Measurements from ENCODE around the gene SRGAP2B. TPM values are rescaled to one million over a fixed set of nuclear protein-coding genes. Genes with fewer than 3 reads are reported as not detected.
"Not testable (repeated sequence)": the region's sequence is repeated elsewhere in the genome, so short reads cannot be mapped to it uniquely, and the experiment has no call there.

The SRGAP2B gene
- total and polyA plus RNA-seq, 2 of the 8 experiments (the other 6 are each of a cell fraction or from before 2014, with no cell fraction given) = 4.9 to 39.5 TPM

GRCh38 chr1:144946525-144947480, 148.3 kb downstream of the SRGAP2B start:
- H4K20me1 ChIP-seq (replicated peaks in 1 of 2; ENCODE audit: control insufficient read depth in 1 of 2, insufficient read depth in 2 of 2, low read length in 2 of 2); H2AFZ ChIP-seq (ENCODE audit: low read length); H3K18ac ChIP-seq (ENCODE audit: extremely low read depth, low read length); H2BK12ac ChIP-seq (ENCODE audit: low read depth, low read length); H3K4ac ChIP-seq (replicated peaks; ENCODE audit: insufficient read length, low read depth, low read length); H3K27me3 ChIP-seq (replicated peaks in 1 of 4; ENCODE audit: control insufficient read depth in 3 of 4, extremely low read depth in 1 of 4, insufficient read depth in 3 of 4, low read length in 3 of 4); FAIRE-seq; H4K5ac ChIP-seq (ENCODE audit: insufficient read length, low read depth, low read length); H3K36me3 ChIP-seq (ENCODE audit: control insufficient read depth in 2 of 4, insufficient read depth in 4 of 4, low read length in 3 of 4); H3K79me1 ChIP-seq (ENCODE audit: low read depth, low read length); H2BK20ac ChIP-seq (ENCODE audit: low read length); H3K23ac ChIP-seq (ENCODE audit: insufficient read length); CTCF ChIA-PET (ENCODE audit: partially characterized antibody); H3K9ac ChIP-seq (replicated peaks in 1 of 4; ENCODE audit: extremely low read depth in 1 of 4, low read depth in 3 of 4, low read length in 3 of 4); H3K27ac ChIP-seq (ENCODE audit: low read depth, low read length); H3K4me2 ChIP-seq (ENCODE audit: insufficient read depth in 1 of 2, low read depth in 2 of 2, low read length in 2 of 2); H3K9me3 ChIP-seq (ENCODE audit: insufficient read depth in 2 of 2, low read depth in 1 of 2, low read length in 1 of 2); H3K56ac ChIP-seq (replicated peaks; ENCODE audit: insufficient read length, low read depth, low read length); POLR2A ChIA-PET (ENCODE audit: partially characterized antibody); H2BK15ac ChIP-seq (ENCODE audit: low read length); H2AK5ac ChIP-seq (ENCODE audit: low read depth, low read length); H4K91ac ChIP-seq (replicated peaks; ENCODE audit: insufficient read length, low read length); H2BK5ac ChIP-seq (ENCODE audit: low read depth, low read length); H3K4me3 ChIP-seq (ENCODE audit: extremely low read depth in 1 of 4, insufficient read depth in 2 of 4, low read depth in 3 of 4, low read length in 4 of 4); DNase-seq (ENCODE audit: low read depth in 1 of 2, low spot score in 2 of 2); H3K79me2 ChIP-seq (ENCODE audit: control insufficient read depth in 1 of 2, insufficient read depth in 2 of 2, low read length in 2 of 2); H3K4me1 ChIP-seq (replicated peaks in 1 of 4; ENCODE audit: control insufficient read depth in 3 of 4, insufficient read depth in 4 of 4, low read length in 3 of 4); H3K14ac ChIP-seq (ENCODE audit: insufficient read length); H3K23me2 ChIP-seq (ENCODE audit: low read depth, low read length); H2BK120ac ChIP-seq (replicated peaks; ENCODE audit: low read depth, low read length); H4K8ac ChIP-seq (ENCODE audit: extremely low read depth, insufficient read depth, low read length): not testable (repeated sequence)
- no CpG with 5 or more reads among the region's 8 CpGs for WGBS, 2 experiments (ENCODE audit: extremely low coverage in 1 of 2, insufficient coverage in 1 of 2, insufficient read length in 1 of 2, insufficient replicate concordance in 2 of 2, low coverage in 1 of 2, low lambda C conversion rate in 2 of 2, missing lambda C conversion rate in 1 of 2)

DNA sequence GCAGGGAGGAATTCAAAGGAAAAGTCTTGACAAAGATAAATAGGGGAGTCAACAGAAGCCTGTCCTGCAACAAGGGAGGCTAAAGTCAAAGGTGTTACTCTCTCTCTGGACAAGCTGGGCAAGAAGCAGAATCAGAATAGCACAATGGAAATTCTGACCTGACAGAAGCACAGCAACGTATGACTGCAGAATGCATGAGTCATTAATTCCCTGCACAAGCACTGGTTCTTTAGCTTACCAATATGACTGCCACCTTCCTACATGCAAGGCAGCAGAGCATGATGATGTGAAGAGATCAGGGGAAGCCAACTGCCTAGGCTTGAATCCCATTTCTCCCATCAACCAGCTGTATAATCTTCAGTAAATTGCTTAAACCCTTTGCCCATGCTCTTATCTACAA, 153.4 kb downstream of the SRGAP2B start:
- H3K9ac ChIP-seq (replicated peaks in 1 of 4; ENCODE audit: extremely low read depth in 1 of 4, low read depth in 3 of 4, low read length in 3 of 4); H4K91ac ChIP-seq (replicated peaks; ENCODE audit: insufficient read length, low read length); H3K79me1 ChIP-seq (ENCODE audit: low read depth, low read length); H2BK120ac ChIP-seq (replicated peaks; ENCODE audit: low read depth, low read length); H3K9me3 ChIP-seq (ENCODE audit: insufficient read depth in 2 of 2, low read depth in 1 of 2, low read length in 1 of 2); H2BK5ac ChIP-seq (ENCODE audit: low read depth, low read length); H3K4ac ChIP-seq (replicated peaks; ENCODE audit: insufficient read length, low read depth, low read length); H3K4me3 ChIP-seq (ENCODE audit: extremely low read depth in 1 of 4, insufficient read depth in 2 of 4, low read depth in 3 of 4, low read length in 4 of 4); H3K23ac ChIP-seq (ENCODE audit: insufficient read length); CTCF ChIA-PET (ENCODE audit: partially characterized antibody); H2BK20ac ChIP-seq (ENCODE audit: low read length); H3K27ac ChIP-seq (ENCODE audit: low read depth, low read length); H3K36me3 ChIP-seq (ENCODE audit: control insufficient read depth in 2 of 4, insufficient read depth in 4 of 4, low read length in 3 of 4); H3K4me1 ChIP-seq (replicated peaks in 1 of 4; ENCODE audit: control insufficient read depth in 3 of 4, insufficient read depth in 4 of 4, low read length in 3 of 4); FAIRE-seq; H3K56ac ChIP-seq (replicated peaks; ENCODE audit: insufficient read length, low read depth, low read length); H3K27me3 ChIP-seq (replicated peaks in 1 of 4; ENCODE audit: control insufficient read depth in 3 of 4, extremely low read depth in 1 of 4, insufficient read depth in 3 of 4, low read length in 3 of 4); H4K20me1 ChIP-seq (replicated peaks in 1 of 2; ENCODE audit: control insufficient read depth in 1 of 2, insufficient read depth in 2 of 2, low read length in 2 of 2); H2AFZ ChIP-seq (ENCODE audit: low read length); H2BK15ac ChIP-seq (ENCODE audit: low read length); DNase-seq (ENCODE audit: low read depth in 1 of 2, low spot score in 2 of 2); POLR2A ChIA-PET (ENCODE audit: partially characterized antibody); H3K79me2 ChIP-seq (ENCODE audit: control insufficient read depth in 1 of 2, insufficient read depth in 2 of 2, low read length in 2 of 2); H3K14ac ChIP-seq (ENCODE audit: insufficient read length); H3K23me2 ChIP-seq (ENCODE audit: low read depth, low read length); H2BK12ac ChIP-seq (ENCODE audit: low read depth, low read length); H3K18ac ChIP-seq (ENCODE audit: extremely low read depth, low read length); H4K5ac ChIP-seq (ENCODE audit: insufficient read length, low read depth, low read length); H4K8ac ChIP-seq (ENCODE audit: extremely low read depth, insufficient read depth, low read length); H2AK5ac ChIP-seq (ENCODE audit: low read depth, low read length); H3K4me2 ChIP-seq (ENCODE audit: insufficient read depth in 1 of 2, low read depth in 2 of 2, low read length in 2 of 2): not testable (repeated sequence)
- no CpG with 5 or more reads among the region's 1 CpG for WGBS, 2 experiments (ENCODE audit: extremely low coverage in 1 of 2, insufficient coverage in 1 of 2, insufficient read length in 1 of 2, insufficient replicate concordance in 2 of 2, low coverage in 1 of 2, low lambda C conversion rate in 2 of 2, missing lambda C conversion rate in 1 of 2)
